GM18505 (cell line): Measurements from ENCODE around the gene TSPEAR.
"Not testable (repeated sequence)": the region's sequence is repeated elsewhere in the genome, so short reads cannot be mapped to it uniquely, and the experiment has no call there.

ENCODE experiments used
- ATAC-seq: cut with Tn5 transposase; IDR thresholded peaks from one replicate; pipeline ENCODE4 v1.9.1; 2021; ENCODE audit not compliant: unreplicated experiment
- POLR2A ChIP-seq: IDR thresholded peaks from 4 replicates; pipeline ENCODE4 v1.6.1; 2011; ENCODE audit warnings: borderline replicate concordance; ENCODE audit not compliant: insufficient read depth, insufficient read length; ENCODE audit errors: extremely low read depth

Gene TSPEAR

GRCh38 chr21:44507673-44508425 is 203.5 kb downstream of the TSPEAR start:
- no peak for TF ChIP-seq POLR2A
- no peak for ATAC-seq

- TF ChIP-seq POLR2A, result no peak
- no peak for ATAC-seq
Observed at GRCh38 chr21:44506279-44507255, 204.8 kb downstream of the TSPEAR start.

- TF ChIP-seq POLR2A, result no peak
- no peak for ATAC-seq
Observed at GRCh38 chr21:44505673-44506278, 205.6 kb downstream of the TSPEAR start.

- no peak for ATAC-seq
- TF ChIP-seq POLR2A, result no peak
Observed at GRCh38 chr21:44503901-44504399, 207.4 kb downstream of the TSPEAR start.

- not testable (repeated sequence) for ATAC-seq
Observed at GRCh38 chr21:44503006-44503889, 208.1 kb downstream of the TSPEAR start.

GRCh38 chr21:44502171-44502958 is 209.0 kb downstream of the TSPEAR start:
- no peak for TF ChIP-seq POLR2A
- no peak for ATAC-seq

GRCh38 chr21:44500111-44500510 is 211.3 kb downstream of the TSPEAR start:
- no peak for ATAC-seq
- TF ChIP-seq POLR2A, result no peak

- no peak for ATAC-seq
- no peak for TF ChIP-seq POLR2A
Observed at GRCh38 chr21:44499631-44500030, 211.7 kb downstream of the TSPEAR start.

- no peak for TF ChIP-seq POLR2A
- ATAC-seq, result no peak
Observed at GRCh38 chr21:44499211-44499560, 212.2 kb downstream of the TSPEAR start.

GRCh38 chr21:44498280-44499210 is 212.8 kb downstream of the TSPEAR start:
- no peak for ATAC-seq

DNA sequence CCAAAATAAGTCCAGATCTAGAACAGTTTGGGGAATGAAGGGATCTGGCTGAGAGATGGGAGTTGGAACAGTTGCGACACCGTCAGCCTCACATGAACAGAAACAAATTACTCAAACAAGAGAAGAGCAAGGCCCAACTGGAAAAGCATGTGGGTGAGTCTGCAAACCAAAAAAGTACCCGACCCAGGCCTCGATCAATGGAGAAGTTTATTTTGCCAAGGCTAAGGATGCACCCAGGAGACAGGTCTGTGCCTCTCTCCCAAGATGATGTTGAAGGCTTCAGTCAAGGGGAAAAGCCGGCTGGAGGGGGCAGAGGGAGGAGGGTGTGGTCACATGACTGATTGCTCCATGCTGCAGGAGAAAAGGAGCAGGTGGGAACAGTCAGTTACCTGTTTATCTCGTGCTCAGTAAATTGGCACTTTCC is 213.7 kb downstream of the TSPEAR start:
- TF ChIP-seq POLR2A, result no peak
- ATAC-seq, result no peak

More at GRCh38 chr21:44498280-44499210, 212.8 kb downstream of the TSPEAR start:
- no peak for TF ChIP-seq POLR2A
